DMS 273 (cell line): Measurements from ENCODE around the gene ZFP90.
"Not testable (repeated sequence)": the region's sequence is repeated elsewhere in the genome, so short reads cannot be mapped to it uniquely, and the experiment has no call there.

Experiments used
- DNase-seq: peaks from one replicate; lab custom pipeline; 2025; ENCODE audit not compliant: unreplicated experiment; lab: John Stamatoyannopoulos, UW

The ZFP90 gene

DNA sequence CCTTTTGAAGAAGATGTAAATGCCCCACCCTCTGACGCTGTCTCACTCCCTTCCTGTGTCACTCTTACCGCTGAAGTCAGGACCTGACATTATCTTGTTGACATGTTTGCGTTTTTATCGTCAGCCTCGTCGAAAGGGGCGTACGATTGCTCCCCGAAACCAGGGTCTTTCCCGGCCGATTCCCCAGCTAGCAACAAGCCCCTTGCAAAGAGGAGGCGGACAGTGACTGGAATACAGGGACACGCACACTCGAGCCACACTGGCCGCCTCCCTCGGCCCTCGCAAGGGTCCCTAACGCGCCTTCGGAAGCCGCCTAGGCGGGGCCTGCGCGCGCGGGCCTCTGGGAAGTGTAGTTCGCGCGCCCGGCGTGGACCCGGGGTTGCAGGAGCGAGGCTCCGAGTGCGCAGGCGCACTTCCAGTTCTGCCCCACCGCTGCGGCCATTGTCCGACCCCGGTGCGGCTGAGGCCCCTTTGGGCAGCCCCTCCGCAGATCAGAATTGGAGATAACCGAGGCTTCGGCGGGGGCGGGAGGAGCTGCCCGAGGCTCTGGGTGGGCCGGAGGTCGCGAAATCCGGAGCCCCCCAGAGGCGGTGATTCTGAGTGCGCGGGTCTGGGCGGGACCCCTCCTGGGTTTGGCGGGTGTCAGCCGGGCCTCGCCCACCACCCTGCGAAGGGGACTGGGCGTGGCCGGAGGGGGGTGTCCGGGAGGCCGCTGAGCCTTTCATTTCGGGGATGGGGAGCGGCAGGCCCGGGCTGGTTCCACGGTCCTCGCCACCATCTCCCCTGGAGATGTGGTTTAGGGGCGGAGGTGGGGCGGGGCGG, at the start of gene ZFP90:
ZFP90 (plus strand) TSS at position 412 of the 822 bp plus-strand sequence. CDS start 502 bp downstream, outside the sequence.
- DNase-seq, result peak; percentile 97

DNA sequence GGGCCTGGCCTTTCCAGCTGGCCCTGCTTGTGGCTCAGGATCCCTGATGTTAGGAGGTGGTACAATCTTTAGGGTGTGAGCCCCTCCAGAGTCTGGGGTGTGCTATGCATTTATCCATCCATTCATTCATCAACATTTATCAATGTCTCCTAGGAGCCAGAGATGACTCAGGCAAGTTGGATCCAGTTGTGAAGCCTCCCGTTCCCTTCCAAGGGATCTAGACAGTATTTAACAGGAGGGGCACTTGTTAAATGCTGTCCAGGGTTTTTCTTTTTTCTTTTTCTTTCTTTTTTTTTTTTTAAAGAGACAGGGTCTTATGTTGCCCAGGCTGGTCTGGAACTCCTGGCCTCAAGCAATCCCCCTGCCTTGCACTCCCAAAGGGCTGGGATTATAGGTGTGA, 48.7 kb upstream of the ZFP90 start:
- no peak for DNase-seq

DNA sequence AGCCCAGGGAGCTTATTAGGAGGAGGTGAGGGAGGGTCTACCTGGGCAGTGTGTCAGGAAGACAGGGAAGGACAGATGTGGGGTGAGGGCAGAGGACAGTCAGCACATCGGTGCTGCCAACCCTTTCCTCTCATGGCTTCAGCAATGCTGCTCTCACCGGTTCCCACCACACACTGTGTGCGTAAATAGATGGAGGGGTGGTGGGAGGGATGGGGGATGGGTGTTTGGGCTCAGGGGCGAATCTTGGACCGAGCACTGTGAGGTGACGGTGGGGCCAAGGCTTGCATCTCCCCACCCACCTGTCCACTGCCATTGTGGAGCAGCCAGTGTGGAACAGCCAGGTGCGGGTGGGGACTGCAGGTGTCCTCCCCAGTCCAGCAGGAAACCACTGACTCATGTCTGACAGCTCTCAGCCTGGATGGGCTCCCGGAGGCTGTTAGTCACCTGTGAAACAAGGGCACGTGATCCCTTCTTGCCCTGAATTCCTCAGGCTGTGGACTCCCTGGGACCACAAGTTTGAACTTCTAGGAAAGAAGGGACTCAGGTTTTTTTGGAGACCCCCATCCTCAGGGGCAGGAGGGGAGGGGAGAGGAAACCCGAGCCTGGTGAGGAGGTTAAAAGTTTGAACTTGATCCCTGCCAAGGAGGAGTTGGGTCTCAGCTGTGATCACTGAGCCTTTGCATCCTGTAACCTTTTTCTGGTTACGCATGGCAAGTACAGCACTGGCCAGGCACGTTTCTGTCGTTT, 48.1 kb upstream of the ZFP90 start:
- no peak for DNase-seq

DNA sequence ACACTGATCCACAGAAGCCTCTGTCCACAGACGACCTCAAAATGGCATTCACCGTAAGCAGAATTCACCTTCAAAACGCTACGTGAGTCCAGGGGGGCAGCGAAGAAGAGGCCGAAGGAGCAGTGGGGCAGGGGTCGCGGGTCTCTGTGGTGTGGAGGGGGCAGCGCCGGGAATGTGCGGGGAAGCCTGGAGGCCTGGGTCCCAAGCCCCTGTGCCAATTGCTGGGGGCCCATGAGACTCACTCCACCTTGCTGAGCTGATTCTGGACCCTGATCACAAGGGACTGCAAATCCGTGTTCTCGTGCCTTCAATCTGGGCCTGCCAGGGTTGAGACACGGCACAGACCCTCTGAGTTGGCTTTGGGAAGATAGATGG, 47.5 kb upstream of the ZFP90 start:
- DNase-seq, result no peak

DNA sequence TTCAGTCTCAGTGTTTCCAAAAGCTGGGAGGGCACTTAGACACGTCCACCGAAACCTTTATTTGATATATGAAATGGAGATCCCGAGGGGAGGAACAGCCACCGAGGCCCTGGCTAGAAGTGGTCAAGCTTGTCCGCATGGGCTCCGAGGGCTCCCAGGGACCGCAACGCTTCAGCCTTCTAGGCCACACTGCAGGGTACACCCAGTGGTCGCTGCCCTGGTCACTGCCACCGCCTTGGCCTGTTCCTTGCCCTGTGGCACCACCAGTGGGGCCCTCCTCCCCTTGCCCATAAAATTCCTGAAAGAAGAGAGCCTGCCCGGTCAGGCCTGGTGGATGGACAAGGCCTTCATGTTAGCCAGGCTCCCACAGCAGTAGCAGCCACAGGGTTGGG, 46.9 kb upstream of the ZFP90 start:
- DNase-seq, result no peak

DNA sequence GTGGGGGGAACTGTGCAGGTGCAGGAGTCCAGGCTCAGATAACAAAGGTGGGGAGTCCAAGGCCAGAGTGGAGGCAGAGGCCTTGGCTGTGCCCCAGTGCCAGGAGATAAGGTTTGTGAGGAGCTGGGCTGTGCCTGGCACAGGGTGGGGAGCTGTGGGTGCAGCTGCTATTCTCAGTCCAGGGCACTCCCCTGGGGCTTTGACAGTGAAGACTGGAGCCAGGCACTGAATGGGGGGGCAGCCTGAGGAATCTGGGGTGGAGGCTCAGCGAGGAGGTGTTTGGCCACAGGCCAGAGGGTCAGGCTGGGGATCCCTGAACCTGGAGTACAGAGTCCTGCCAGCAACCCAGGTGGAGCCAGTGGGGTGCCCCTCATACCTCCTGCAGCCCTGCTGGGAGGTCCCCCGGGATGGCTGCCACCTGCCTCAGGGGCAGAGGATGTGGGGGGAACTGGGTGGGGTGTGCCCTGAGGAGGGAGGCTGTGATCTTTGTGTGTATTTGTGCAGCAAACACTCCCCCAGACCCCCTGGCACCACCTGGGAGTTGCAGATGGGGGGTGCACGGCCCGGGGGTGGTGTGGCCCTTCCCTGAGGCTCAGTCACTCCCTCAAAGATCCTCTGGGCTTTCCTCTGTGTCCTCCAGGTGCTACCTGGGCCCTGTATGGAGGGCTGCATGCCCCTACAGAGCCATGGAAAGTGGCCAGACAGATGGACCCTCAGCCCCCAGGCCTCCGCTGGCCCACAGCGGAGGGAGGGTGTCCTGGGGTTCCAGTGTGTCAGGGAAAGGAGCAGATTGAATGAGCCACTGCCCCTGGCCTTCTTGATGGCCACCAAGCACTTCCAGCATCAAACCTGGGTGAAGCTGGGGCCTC, 46.3 kb upstream of the ZFP90 start:
- DNase-seq, result no peak

DNA sequence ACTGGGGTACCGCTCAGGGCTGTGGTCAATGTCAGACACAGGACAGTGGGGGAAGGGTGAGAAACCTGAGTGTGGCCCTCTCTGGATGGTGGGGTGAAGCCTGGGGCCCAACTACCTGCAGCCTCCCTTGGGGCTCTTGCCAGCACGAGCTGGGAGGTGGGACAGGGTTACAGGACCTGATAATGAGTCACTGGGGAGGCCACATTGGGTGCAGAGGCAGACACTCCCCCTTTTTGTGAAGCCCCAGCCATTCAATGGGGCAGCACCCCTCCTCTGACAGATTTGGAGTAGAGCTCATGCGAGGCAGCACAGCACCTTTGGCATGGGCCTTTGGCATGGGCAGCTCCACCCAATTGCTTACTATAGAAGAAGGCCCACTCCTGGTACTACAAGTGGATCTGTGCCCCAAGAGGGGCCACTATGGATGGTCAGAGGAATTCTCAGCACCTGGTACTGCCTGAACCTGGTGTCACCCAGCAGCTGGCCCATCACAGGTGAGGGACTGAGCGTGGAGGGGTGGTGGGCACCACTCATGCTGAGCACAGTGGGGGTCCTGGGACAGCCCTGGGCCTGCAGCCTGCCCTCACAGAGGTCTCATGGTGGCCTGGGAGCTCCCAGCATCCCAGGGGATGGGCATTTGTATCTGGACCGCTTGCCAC, 45.5 kb upstream of the ZFP90 start:
- no peak for DNase-seq

DNA sequence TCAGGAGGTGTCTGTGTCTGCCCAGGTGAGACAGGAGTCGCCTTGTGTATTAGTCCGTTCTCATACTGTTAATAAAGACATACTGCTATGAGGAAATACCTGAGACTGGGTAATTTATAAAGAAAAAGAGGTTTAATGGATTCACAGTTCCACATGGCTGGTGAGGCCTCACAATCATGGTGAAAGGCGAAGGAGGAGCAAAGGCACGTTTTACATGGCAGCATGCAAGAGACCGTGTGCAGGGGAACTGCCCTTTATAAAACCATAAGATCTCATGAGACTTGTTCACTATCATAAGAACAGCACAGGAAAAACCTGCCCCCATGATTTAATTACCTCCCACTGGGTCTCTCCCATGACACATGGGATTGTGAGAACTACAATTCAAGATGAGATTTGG, 44.8 kb upstream of the ZFP90 start:
- DNase-seq, result not testable (repeated sequence)

DNA sequence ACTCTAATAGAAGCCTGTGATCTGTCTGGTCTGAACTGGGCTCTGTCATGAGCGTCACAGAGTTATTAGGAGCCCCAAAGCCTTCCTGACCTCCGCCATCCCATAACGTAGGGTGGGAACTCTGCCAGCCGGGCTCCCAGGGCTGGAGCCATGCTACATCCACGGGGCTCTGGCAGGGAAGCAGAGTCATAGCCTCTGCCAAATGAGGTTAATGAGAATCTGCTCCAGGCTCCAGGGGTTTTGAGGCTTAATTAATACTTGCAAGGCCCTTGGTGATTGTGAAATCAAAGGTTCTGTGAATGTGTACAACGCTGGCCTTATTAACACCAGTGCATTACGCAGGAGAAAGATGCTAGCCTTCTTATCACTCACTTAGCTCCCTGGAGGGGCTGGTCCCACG, 42.4 kb upstream of the ZFP90 start:
- DNase-seq, result peak; percentile 47

DNA sequence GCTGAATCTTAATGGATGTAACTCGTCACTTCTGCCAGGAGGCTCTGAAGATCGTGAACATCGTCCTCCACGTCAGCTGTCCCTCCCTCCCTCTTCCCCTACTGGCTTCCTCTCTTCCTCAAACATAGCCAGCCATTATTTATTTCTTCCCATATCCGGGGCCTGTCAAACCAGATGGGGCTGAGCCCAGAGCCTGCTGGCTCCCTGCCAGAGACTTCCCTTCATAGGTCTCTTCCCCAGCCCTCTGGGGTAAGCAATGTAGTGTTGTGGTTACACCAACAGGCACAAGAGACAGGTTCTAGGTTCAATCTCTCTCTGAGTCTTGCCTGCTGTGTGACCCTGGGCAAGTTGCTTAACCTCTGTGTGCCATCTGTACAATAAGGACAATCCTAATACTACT, 40.1 kb upstream of the ZFP90 start:
- peak; percentile 72 for DNase-seq

DNA sequence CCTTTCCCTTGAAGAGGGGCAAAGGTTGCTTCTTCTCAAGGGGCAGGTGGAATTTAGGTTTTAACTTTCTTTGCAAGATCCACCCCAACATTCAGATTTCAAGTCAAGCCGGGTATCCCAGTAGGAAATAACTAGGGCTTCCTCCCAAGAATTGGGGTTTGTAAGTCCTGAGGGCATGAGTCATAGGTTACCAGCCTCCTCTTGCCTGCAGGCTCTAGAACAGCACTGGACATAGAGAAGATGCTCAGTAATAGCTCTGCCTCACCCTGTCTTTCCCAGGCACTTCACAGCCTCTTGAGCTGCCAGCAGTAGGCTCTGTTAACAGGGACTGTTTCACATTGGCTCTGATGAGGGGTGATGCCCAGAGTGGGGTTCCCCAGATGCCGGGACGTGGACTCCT, 35.8 kb upstream of the ZFP90 start:
- no peak for DNase-seq

DNA sequence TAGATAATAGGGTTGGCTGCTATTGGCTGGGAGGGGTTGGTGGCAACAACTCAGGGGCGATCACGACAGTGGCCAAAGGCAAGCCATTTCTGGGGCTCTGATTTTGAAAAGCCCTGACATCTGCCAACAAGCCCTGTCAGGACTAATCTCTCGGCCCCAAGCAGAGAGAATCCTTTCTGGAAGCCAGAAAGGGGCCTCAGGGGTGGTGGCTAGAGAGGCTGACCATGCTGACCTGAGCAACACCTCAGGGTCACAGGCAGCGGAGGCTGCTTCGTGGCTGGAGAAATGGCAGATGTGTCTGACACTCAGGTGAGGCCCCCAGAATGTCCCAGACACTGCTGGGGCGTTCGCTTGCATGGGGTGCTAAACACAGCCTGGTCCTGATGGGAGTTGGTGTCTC, 35.0 kb upstream of the ZFP90 start:
- DNase-seq, result no peak

DNA sequence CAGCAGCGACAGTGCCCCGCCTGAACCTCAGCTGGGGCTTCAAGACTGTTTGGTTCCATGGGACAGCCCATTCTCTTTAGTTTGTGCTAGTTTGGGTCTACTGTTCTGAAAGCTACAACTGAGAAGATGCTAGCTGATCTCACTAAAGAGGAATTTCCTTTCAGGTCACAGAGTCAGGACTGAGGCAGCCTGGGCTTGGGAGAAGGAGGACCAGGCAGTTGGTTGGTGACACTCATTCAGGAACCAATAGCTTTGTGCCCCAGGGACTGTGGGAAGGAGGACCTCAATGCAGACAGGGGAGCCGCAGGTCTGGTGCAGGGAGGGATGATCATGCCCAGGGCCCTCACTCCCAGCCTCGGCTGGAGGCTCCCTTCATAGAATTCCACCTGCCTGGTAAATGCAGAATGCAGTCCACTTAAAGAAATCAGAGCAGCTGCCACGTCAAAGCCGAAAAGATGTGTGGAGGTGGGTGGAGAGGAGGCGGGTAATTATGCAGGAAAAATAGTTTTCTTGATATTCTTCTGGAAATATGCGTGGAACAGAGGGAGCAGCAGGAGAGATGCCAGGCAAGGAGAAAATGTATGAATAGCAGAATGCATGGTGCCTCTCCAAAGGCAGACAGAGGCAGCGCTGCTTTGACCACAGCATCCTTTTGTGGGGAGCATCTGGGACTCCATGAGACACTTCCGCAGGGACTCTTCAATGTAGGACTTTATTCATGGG, 32.6 kb upstream of the ZFP90 start:
- DNase-seq, result no peak

DNA sequence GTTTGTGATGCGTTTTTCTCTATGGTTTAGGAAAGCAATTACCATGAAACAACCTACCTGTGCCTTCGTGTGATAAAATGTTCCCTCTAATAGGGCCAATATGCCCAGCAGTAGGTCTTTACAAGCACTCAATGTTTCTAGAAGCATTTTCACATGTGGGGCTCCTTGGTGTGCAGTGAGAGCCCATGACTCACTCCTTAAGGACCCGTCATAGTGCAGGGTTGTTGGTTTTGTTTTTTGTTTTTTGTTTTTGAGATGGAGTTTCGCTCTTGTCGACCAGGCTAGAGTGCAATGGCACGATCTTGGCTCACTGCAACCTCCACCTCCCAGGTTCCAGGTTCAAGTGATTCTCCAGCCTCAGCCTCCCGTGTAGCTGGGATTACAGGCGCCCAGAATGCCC, 31.1 kb upstream of the ZFP90 start:
- DNase-seq, result no peak

DNA sequence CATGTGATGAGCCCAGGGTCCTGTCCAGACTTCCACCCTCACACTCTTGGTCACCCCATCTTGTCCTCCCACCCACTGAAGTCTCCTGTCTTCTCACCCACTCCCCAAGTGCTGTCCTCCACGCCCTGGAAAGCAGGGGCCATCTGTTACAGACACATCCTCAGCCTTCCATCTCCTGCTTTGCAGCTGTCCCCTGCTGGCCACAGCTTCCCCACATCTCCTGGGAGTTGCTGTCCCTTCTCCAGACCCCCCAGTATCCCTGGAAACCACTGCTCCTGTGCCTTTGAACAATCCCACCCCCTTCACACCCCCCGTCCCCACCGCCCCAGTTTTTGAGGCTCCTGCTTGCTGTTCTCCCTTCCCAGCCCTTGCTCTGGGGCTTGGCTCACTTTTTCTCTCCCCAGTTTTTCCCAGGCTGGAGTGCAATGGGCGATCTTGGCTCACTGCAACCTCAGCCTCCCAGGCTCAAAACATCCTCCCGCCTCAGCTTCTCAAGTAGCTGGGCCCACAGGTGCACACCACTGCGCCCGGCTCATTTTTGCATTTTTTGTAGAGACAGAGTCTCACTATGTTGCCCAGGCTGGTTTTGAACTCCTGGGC, 30.4 kb upstream of the ZFP90 start:
- no peak for DNase-seq

DNA sequence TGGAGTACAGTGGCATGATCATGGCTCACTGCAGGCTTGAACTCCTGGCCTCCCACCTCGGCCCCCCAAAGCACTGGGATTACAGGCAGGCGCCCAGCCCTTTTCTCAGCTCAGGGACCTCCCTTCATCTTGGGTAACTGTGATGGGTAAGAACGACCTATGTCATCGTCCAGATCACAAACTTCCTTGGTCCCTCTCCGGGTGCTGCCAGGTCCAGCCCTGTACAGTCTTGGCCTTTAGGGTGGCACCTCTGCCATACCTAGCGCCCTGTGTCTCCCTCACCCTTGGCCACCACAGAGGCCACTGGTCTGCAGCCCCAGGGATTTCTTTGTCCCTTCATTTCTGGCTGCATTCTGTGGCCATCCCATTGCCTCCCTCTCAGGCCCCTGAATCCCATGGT, 29.7 kb upstream of the ZFP90 start:
- DNase-seq, result no peak

DNA sequence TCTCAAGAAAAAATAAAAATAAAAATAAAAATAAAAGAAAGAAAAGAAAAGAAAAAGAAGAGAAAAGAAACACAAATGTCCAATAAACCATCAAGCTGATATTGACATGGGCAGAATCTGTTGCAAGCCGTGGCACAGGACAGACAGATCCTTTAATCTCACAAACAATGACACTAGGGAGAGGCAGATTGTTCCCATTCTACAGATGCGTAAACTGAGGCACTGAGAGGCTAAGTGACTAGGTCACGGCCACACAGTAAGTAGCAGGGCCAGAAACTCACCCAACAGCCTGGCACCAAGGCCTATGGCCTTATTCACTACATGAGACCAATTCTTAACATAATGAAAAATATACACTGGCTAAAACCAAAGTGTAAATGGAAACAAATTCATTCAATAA, 28.3 kb upstream of the ZFP90 start:
- no peak for DNase-seq

DNA sequence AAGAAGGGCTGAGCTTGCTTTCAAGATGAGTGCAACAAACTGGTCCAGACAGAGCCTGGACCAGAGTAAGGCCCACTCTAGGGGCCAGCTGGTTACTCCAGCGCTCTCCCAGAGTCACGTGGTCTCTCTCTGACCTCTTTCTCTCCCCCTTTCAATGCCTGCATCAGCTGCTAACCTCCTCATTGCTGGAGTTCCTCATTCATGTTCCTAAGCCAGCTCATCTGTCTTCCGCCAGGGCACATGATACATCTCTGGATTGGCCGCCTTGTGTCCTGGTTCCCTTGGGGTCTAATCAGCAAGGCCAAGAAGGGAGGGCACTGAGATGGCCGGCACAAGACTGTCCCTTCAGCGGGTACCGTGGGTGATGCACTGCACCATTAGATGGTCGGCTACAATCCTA, 26.9 kb upstream of the ZFP90 start:
- no peak for DNase-seq

DNA sequence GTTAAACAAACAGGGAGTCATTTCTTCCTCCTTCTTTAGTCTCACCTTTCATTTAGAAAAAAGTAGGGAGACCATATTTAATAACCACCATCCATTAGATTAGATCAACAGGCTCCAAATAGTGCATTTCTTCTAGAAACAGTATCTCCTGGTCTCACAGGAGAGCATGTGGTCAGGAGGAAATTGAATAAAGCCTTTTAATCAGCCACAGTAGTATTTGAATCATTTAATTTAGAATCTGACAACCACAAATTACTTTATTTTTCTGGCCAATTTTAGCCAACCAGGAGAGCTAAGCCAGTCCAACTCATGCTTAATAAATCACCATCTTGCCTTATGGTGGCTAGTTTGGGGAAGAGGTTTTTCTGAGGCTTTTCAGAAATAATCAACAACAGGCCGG, 26.3 kb upstream of the ZFP90 start:
- no peak for DNase-seq

DNA sequence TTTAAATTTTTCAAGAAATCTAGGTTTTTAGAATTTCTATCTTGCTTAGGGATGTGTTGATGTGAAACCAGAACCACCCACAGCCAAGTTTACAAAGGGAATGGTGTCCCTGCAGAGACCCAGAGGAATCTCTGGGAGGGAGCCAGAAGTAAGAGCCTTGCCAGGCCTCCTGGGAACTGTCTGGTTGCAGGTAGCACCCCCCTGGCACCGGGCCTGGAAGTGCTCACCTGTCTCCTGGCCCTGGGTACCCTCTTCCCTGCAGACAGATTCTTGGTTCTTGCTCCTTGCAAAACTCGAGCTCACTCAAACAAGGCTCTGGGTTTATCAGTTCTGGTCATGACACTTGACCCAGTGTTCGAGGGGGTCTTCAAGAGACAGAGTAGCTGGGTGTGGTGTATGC, 24.6 kb upstream of the ZFP90 start:
- no peak for DNase-seq
